HepG2 (cell line): ENCODE data around the gene USP15. TPM values are rescaled to one million over a fixed set of nuclear protein-coding genes. Genes with fewer than 3 reads are reported as not detected.

Experiments
- ATAC-seq: fragments of 200-7000 bp; cut with Tn5 transposase; 3 replicates; pipeline ENCODE4 v1.9.1; 2020; ENCODE audit warnings: mild to moderate bottlenecking, moderate library complexity
- BruUV-seq: library from RNA; stranded (reverse); fragments of 400-500 nt; replicated peaks from 2 replicates; lab custom pipeline; 2021; lab: Mats Ljungman, UMichigan
- CTCF ChIA-PET: fragments of 300-600 bp; formaldehyde crosslinking; extraction: SDS; loops from one replicate; lab custom pipeline; 2021; ENCODE audit warnings: low total read pairs, inconsistent platforms, low intra/inter-chr PET ratio; lab: Yijun Ruan, JAX
- POLR2A ChIA-PET: fragments of 350-600 bp; sonication (Branson Sonifier 250); formaldehyde crosslinking; loops from one replicate; lab custom pipeline; 2020; ENCODE audit warnings: antibody characterized with exemption, inconsistent platforms; lab: Yijun Ruan, JAX
- DNase-seq: peaks from one replicate; pipeline ENCODE4 v3.0.0-alpha.2; 2015; ENCODE audit warnings: low spot score
- FAIRE-seq: peaks from 3 replicates; lab custom pipeline; 2011; peaks lifted over from hg19 to GRCh38; lab: Jason Lieb, UNC
- H2AFZ ChIP-seq: one replicate; pipeline ENCODE4 v1.6.1; 2011; ENCODE audit warnings: low read length, inconsistent platforms
- H3K27ac ChIP-seq: fragments of 300-600 bp; 3 replicates; pipeline ENCODE4 v1.8.0; 2011; ENCODE audit warnings: mixed run types, mild to moderate bottlenecking, mixed read lengths, low read length, inconsistent platforms; ENCODE audit not compliant: insufficient read depth; ENCODE audit errors: extremely low read length
- H3K27me3 ChIP-seq, 2 experiments: fragments of 200-600 bp in 1 of 2; 2 replicates in 1 of 2; 3 replicates in 1 of 2; pipeline versions ENCODE4 v1.6.0 to v1.8.0; 2011; ENCODE audit warnings: low read length in 2 of 2, mild to moderate bottlenecking in 2 of 2, moderate library complexity in 2 of 2, inconsistent platforms in 1 of 2; ENCODE audit not compliant: insufficient read depth in 2 of 2, control insufficient read depth in 1 of 2
- H3K36me3 ChIP-seq, 2 experiments: fragments of 200-600 bp in 1 of 2; replicated peaks in 1 of 2; 2 replicates in 1 of 2; 3 replicates in 1 of 2; pipeline versions ENCODE4 v1.5.1 to v1.8.0; 2011; ENCODE audit warnings: low read length in 2 of 2, inconsistent platforms in 1 of 2; ENCODE audit not compliant: insufficient read depth in 2 of 2, control insufficient read depth in 1 of 2
- H3K4me1 ChIP-seq: 2 replicates; pipeline ENCODE4 v1.5.1; 2012; ENCODE audit warnings: low read length, inconsistent platforms; ENCODE audit not compliant: insufficient read depth
- H3K4me2 ChIP-seq: 2 replicates; pipeline ENCODE4 v1.6.0; 2011; ENCODE audit warnings: low read depth, low read length, inconsistent platforms
- H3K4me3 ChIP-seq, 3 experiments: fragments of 200-600 bp in 1 of 3; sonication (generic), shearing (Covaris generic) in 1 of 3; replicated peaks in 1 of 3; 2 replicates each; pipeline ENCODE4 v1.5.1; 2011 to 2016; ENCODE audit warnings: low read length in 3 of 3, inconsistent platforms in 2 of 3, low read depth in 2 of 3, mild to moderate bottlenecking in 2 of 3, control low read depth in 1 of 3, mixed read lengths in 1 of 3; ENCODE audit not compliant: insufficient read depth in 1 of 3
- H3K79me2 ChIP-seq: one replicate; pipeline ENCODE4 v1.6.1; 2011; ENCODE audit warnings: low read length, inconsistent platforms; ENCODE audit not compliant: insufficient read depth
- H3K9ac ChIP-seq: 2 replicates; pipeline ENCODE4 v1.6.0; 2011; ENCODE audit warnings: mild to moderate bottlenecking, low read depth, low read length, inconsistent platforms; ENCODE audit not compliant: insufficient read depth
- H3K9me3 ChIP-seq: 2 replicates; pipeline ENCODE4 v1.5.1; 2012; ENCODE audit warnings: mild to moderate bottlenecking, low read length
- H4K20me1 ChIP-seq: 2 replicates; pipeline ENCODE4 v1.6.0; 2011; ENCODE audit warnings: inconsistent platforms, mild to moderate bottlenecking, low read length, moderate library complexity; ENCODE audit not compliant: insufficient read depth
- FOXA3 ChIP-seq: IDR thresholded peaks from 2 replicates; pipeline ENCODE4 v1.6.1; 2016; ENCODE audit warnings: missing genetic modification reagents, missing compliant biosample characterization
- IRF2 ChIP-seq: IDR thresholded peaks from 2 replicates; pipeline ENCODE4 v1.6.1; 2018; ENCODE audit warnings: missing genetic modification reagents, missing compliant biosample characterization
- KLF6 ChIP-seq: IDR thresholded peaks from 2 replicates; pipeline ENCODE4 v1.8.0; 2016; ENCODE audit warnings: missing biosample characterization, missing genetic modification reagents
- MAX ChIP-seq: IDR thresholded peaks from 2 replicates; pipeline ENCODE4 v1.6.1; 2012; ENCODE audit warnings: inconsistent platforms
- MYNN ChIP-seq: sonication (generic); formaldehyde crosslinking; IDR thresholded peaks from 2 replicates; pipeline ENCODE4 v1.4.0; 2020; ENCODE audit warnings: mild to moderate bottlenecking, low read depth, missing genetic modification reagents
- MZF1 ChIP-seq: sonication (generic); formaldehyde crosslinking; IDR thresholded peaks from 2 replicates; pipeline ENCODE4 v1.8.1; 2023; ENCODE audit warnings: mild to moderate bottlenecking, missing genetic modification reagents, borderline replicate concordance
- NR2C2 ChIP-seq: sonication (generic); formaldehyde crosslinking; IDR thresholded peaks from 2 replicates; pipeline ENCODE4 v1.4.0; 2020; ENCODE audit warnings: missing genetic modification reagents, mild to moderate bottlenecking, moderate library complexity, borderline replicate concordance
- SCMH1 ChIP-seq: sonication (generic); formaldehyde crosslinking; IDR thresholded peaks from 2 replicates; pipeline ENCODE4 v1.9.0; 2021; ENCODE audit warnings: missing genetic modification reagents, mild to moderate bottlenecking, borderline replicate concordance
- SNAI1 ChIP-seq: sonication (generic); formaldehyde crosslinking; IDR thresholded peaks from 2 replicates; pipeline ENCODE4 v1.5.0; 2020; ENCODE audit warnings: mild to moderate bottlenecking, missing genetic modification reagents, borderline replicate concordance
- SP1 ChIP-seq, 2 experiments: fragments of 450-650 bp in 1 of 2; sonication (generic) in 1 of 2; formaldehyde crosslinking in 1 of 2; IDR thresholded peaks; 2 replicates each; pipeline versions ENCODE4 v1.4.0 to v1.6.1; 2016 to 2020; ENCODE audit warnings: missing genetic modification reagents in 1 of 2
- ZBTB8A ChIP-seq: sonication (generic); formaldehyde crosslinking; IDR thresholded peaks from 2 replicates; pipeline ENCODE4 v1.4.0; 2020; ENCODE audit warnings: mild to moderate bottlenecking, low read depth, missing genetic modification reagents, borderline replicate concordance
- ZNF143 ChIP-seq: sonication (generic); formaldehyde crosslinking; IDR thresholded peaks from 2 replicates; pipeline ENCODE4 v1.4.0; 2020; ENCODE audit warnings: missing genetic modification reagents
- ZNF430 ChIP-seq: sonication (generic); formaldehyde crosslinking; IDR thresholded peaks from 2 replicates; pipeline ENCODE4 v1.9.0; 2021; ENCODE audit warnings: mild to moderate bottlenecking, missing genetic modification reagents
- ZNF503 ChIP-seq: sonication (generic); formaldehyde crosslinking; IDR thresholded peaks from 2 replicates; pipeline ENCODE4 v1.4.0; 2020; ENCODE audit warnings: missing genetic modification reagents
- ZNF724P ChIP-seq: sonication (generic); formaldehyde crosslinking; IDR thresholded peaks from 2 replicates; pipeline ENCODE4 v1.8.0; 2022; ENCODE audit warnings: missing genetic modification reagents, borderline replicate concordance
- in situ Hi-C: cut with HindIII; loops from 2 replicates; pipeline ENCODE4 v1.10.0; 2017; ENCODE audit warnings: low pct_unique_long_range_greater_than_20kb; ENCODE audit not compliant: extremely low pct_ligation_motif_present
- intact Hi-C: fragments of 100-400 bp; cut with micrococcal nuclease; formaldehyde crosslinking; loops from one replicate; pipeline ENCODE4 v1.10.0; 2022; ENCODE audit not compliant: unreplicated experiment
- polyA plus RNA-seq, 8 experiments: library from polyadenylated mRNA; depleted of rRNA in 3 of 8; stranded (reverse) in 7 of 8; unstranded in 1 of 8; fragments of >200 nt; fragmentation: Illumina TruSeq in 4 of 8; extraction: Trizol in 4 of 8; gene quantifications; 2 replicates each; pipeline versions ENCODE4 v1.2.1 to v1.2.3, GENCODE V29; 2011 to 2016; ENCODE audit warnings: low read depth in 4 of 8, missing spikeins in 1 of 8, mixed read lengths in 1 of 8; ENCODE audit not compliant: insufficient read depth in 1 of 8
- total RNA-seq, 5 experiments: library from RNA; depleted of rRNA; stranded (reverse); fragments of >200 nt; fragmentation: Illumina TruSeq; extraction: Trizol; gene quantifications; 2 replicates each; pipeline ENCODE4 v1.2.3, GENCODE V29; 2016; ENCODE audit warnings: low read depth in 1 of 5

The USP15 gene
- total and polyA plus RNA-seq, 2 of the 13 experiments (the other 11 are each of a cell fraction or from before 2014, with no cell fraction given) = 17.3 to 51.7 TPM

- Histone ChIP-seq H3K4me1 (no peaks in the 10 kb centered on the region), H3K36me3 (peaks cover 4 to 34% of the 10 kb centered on the region in 2 experiments), H4K20me1 (no peaks in the 10 kb centered on the region), H3K4me3 (no peak overlapping the region), H2AFZ (no peak overlapping the region), H3K79me2 (peaks cover 13% of the 10 kb centered on the region), H3K4me2 (no peak overlapping the region), H3K27me3 (no peaks in the 10 kb centered on the region), H3K9me3 (no peaks in the 10 kb centered on the region), H3K9ac (no peak overlapping the region), H3K27ac (no peak overlapping the region)
- intact Hi-C loops = no loop called here
- no TSS peak for BruUV-seq
- in situ Hi-C loops = no loop called here
- FAIRE-seq = no peak
- TF ChIP-seq SNAI1 (CRISPR knock-in tag) (no peak), ZNF143 (no peak), MZF1 (CRISPR knock-in tag) (no peak), NR2C2 (CRISPR knock-in tag) (no peak), SCMH1 (CRISPR knock-in tag) (no peak), FOXA3 (CRISPR knock-in tag) (no peak), ZNF430 (CRISPR knock-in tag) (no peak), KLF6 (CRISPR knock-in tag) (no peak), MYNN (CRISPR knock-in tag) (no peak), ZNF503 (CRISPR knock-in tag) (no peak), IRF2 (CRISPR knock-in tag) (no peak), ZNF724P (CRISPR knock-in tag) (no peak), MAX (no peak), ZBTB8A (no peak), SP1 (IDR thresholded peaks at IDR 0.05) (no peak), SP1 (CRISPR knock-in tag; IDR thresholded peaks at IDR 0.05) (no peak)
- no peak for ATAC-seq
- POLR2A ChIA-PET = no interaction called here
- DNase-seq = no peak
- CTCF ChIA-PET = no interaction called here
Observed at GRCh38 chr12:62297321-62297720, 37.1 kb downstream of the USP15 start.
